ENCODE measurements around the gene GOLGA6A.
"Not testable (repeated sequence)": the region's sequence is repeated elsewhere in the genome, so short reads cannot be mapped to it uniquely, and the experiment has no call there.

DNA sequence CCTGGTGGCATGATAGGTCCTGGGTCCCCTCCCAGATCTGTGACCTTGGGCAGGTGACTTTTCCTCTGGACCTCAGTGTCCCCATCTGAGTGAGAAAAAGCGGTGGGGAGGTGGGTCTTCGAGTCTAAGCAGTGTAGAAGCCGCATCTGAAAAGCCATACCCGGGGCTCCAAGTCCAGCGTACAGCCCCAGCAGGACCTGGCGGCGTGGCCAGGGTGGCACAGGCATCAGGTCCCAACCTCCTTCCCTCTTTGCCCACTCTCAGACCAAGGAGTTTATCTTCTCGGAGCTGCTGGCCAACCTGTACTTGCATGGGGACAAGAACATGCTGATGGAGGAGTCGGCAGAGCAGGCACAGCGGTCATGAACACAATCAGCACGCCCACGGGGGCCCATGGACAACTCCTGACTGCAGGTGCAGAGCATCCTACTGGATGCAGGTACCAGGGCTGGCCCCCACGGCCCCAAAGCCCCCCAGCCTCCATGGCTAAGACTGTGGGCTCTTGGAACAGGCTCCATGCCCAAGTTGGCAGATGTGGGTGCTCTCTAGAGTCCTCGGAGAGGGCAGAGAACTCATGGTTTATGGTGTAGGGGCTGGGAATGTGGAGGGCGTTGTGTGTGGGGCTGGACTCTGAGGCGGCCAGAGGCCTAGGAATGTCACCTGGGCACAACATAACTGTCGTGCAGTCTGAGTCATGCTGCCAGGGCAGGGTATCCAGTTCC, 18.8 kb downstream of the GOLGA6A start:
- TF ChIP-seq, protein P1, sequence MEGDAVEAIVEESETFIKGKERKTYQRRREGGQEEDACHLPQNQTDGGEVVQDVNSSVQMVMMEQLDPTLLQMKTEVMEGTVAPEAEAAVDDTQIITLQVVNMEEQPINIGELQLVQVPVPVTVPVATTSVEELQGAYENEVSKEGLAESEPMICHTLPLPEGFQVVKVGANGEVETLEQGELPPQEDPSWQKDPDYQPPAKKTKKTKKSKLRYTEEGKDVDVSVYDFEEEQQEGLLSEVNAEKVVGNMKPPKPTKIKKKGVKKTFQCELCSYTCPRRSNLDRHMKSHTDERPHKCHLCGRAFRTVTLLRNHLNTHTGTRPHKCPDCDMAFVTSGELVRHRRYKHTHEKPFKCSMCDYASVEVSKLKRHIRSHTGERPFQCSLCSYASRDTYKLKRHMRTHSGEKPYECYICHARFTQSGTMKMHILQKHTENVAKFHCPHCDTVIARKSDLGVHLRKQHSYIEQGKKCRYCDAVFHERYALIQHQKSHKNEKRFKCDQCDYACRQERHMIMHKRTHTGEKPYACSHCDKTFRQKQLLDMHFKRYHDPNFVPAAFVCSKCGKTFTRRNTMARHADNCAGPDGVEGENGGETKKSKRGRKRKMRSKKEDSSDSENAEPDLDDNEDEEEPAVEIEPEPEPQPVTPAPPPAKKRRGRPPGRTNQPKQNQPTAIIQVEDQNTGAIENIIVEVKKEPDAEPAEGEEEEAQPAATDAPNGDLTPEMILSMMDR (conservative IDR thresholded peaks at IDR 0.05 in 1 of 2, IDR thresholded peaks at IDR 0.05 in 1 of 2; ENCODE audit: extremely low read depth in 1 of 2, insufficient read depth in 1 of 2, low read depth in 1 of 2, low read length in 2 of 2), result not testable (repeated sequence)
- not testable (repeated sequence) for TF ChIP-seq EZH2 (IDR thresholded peaks at IDR 0.05; ENCODE audit: borderline replicate concordance, low read length)
